Measurements from ENCODE around the gene COL5A1. TPM values are rescaled to one million over a fixed set of nuclear protein-coding genes. Genes with fewer than 3 reads are reported as not detected.

The COL5A1 gene
- total RNA-seq, 1 experiment from 2014 or later = 10.1 TPM

DNA sequence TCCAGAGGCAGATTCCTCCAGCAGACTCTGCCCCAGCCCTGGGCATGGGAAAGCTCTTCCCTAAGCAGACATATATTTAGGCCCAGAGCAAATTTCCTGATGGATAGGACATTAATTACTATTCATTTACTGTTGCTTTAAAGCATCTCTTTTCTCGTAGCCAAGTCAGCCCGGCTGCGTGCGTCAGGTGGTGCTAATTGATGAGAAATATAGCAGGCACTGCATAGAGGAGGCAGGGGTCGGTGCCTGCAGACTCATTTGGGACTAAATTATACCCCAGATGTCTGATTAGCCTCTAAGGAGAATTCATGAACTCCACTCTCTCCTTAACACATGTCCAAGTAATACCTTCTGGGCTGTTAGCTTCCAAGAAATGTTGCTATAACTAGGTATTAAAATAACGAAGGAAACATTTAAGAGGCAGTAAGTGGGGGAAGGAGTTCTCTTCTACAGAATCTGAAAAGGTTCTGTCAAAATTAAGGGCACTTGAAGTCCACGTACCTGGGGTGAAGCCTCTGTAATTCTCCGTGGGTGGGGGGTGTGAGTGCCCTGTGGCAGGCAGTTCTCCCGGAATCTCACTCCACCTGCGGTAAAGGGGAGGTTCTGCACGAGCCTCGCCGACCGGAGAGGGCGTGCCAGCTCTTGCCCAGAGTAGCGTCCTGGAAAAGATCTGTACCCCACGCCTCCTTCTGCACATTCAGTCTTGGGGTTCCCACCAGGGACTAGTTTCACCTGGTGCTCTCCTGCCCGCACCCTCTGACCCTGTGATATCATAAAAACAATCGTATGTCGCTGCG, 123.1 kb downstream of the COL5A1 start:
- no peaks in the 10 kb centered on the region for H3K27me3 ChIP-seq (ENCODE audit: control insufficient read depth, insufficient read depth, low read length)
- H3K36me3 ChIP-seq (replicated peaks; ENCODE audit: control insufficient read depth, insufficient read depth, low read length) = no peaks in the 10 kb centered on the region
- H3K4me3 ChIP-seq (ENCODE audit: insufficient read depth, low read depth, low read length) = no peak overlapping the region
- no peak for DNase-seq

DNA sequence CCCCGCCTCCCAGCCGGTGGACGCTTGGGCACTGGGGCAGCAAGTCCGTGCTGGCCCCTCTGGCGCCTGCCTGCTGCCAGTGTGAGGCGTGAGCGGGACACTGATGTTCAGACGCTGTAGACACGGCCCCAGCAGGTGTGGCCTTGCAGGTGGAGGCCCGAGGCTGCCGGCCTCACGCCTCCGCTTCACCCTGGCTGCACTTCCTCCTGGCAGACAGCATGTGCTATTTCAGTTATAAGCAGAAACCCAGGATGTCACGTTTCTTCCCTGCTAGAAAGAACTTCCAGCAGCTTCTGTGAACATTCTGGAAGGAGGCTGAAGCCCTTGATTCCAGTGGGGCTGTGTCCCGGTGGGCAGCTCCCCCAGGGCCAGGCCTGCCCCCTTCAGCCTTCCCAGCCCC, 124.2 kb downstream of the COL5A1 start:
- DNase-seq = no peak
- H3K36me3 ChIP-seq (replicated peaks; ENCODE audit: control insufficient read depth, insufficient read depth, low read length) = no peaks in the 10 kb centered on the region
- no peak overlapping the region for H3K4me3 ChIP-seq (ENCODE audit: insufficient read depth, low read depth, low read length)
- H3K27me3 ChIP-seq (ENCODE audit: control insufficient read depth, insufficient read depth, low read length) = no peaks in the 10 kb centered on the region

DNA sequence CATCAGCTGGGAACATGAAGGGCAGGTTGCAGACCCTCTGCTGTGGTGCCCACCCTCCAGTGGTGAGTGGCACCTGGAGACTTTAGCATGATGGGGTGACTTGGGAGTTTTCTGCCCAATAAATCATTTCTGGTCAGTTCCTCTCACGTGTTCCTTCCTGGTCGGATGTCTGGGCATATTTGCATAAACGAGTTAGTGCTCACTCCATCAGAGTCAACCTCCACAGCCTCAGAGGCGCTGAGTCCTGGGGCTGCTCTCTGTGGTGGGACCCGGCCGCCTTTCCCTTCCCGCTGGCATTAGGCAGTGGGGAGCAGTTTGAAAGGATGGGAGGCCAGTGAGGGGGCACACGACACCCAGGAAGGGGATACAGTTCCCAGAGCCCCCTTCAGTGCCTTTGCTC, 125.0 kb downstream of the COL5A1 start:
- no peak for DNase-seq
- Histone ChIP-seq H3K36me3 (replicated peaks; ENCODE audit: control insufficient read depth, insufficient read depth, low read length) (no peaks in the 10 kb centered on the region), H3K27me3 (ENCODE audit: control insufficient read depth, insufficient read depth, low read length) (no peaks in the 10 kb centered on the region), H3K4me3 (ENCODE audit: insufficient read depth, low read depth, low read length) (no peak overlapping the region)

DNA sequence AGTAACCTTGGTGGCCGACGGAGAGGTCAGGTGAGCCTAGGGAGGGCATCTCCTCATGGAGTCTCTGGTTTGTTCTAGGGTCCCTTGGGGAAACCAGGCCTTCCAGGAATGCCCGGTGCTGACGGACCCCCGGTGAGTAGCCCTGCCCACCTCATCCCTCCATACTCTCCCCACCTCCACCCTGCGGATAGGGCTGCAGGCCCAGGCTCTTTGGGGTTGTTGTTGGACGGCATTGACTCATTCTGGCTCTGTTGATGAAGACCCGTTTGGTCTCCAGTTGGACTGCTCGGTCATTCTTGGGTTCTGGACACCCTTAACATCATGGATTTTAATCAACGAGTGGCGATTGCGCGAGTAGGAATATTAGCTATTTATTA, 126.7 kb downstream of the COL5A1 start:
- H3K36me3 ChIP-seq (replicated peaks; ENCODE audit: control insufficient read depth, insufficient read depth, low read length) = no peaks in the 10 kb centered on the region
- no peak for DNase-seq

DNA sequence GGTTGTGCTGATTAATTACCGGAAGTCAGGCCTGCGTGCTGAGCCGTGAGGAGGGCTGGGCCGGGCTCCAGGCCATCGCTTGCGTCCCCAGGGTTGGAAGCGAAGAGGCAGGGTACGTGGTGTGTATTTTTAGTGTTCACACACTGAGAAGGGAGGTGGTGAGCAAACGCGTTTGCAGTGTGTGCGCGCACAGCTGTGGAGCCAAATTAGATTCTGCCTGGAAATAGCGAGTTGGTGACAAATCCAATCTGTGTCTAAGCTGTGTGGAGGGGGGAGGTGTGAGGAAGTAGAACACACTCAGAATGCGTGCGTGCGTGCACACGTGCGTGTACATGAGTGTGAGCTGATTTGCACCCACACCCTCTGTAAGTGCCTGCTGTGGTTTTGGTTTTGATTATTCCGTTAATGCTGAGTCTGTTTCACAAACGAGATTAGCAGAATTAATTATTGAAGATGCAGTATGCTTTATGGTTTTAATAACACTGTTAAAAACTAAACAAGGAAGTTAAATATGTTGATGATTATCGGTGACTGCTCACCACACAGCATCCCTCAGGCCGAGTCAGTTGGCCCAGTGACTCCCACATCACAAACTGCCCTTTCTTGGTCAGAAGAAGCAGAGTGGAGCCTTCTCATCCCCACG, 127.2 kb downstream of the COL5A1 start:
- H3K27me3 ChIP-seq (ENCODE audit: control insufficient read depth, insufficient read depth, low read length) = no peaks in the 10 kb centered on the region
- H3K4me3 ChIP-seq (ENCODE audit: insufficient read depth, low read depth, low read length) = no peak overlapping the region
- no peak for DNase-seq
- H3K36me3 ChIP-seq (replicated peaks; ENCODE audit: control insufficient read depth, insufficient read depth, low read length) = no peaks in the 10 kb centered on the region

More for the DNA sequence above, 126.7 kb downstream of the COL5A1 start:
- no peak overlapping the region for H3K4me3 ChIP-seq (ENCODE audit: insufficient read depth, low read depth, low read length)
- H3K27me3 ChIP-seq (ENCODE audit: control insufficient read depth, insufficient read depth, low read length) = no peaks in the 10 kb centered on the region

DNA sequence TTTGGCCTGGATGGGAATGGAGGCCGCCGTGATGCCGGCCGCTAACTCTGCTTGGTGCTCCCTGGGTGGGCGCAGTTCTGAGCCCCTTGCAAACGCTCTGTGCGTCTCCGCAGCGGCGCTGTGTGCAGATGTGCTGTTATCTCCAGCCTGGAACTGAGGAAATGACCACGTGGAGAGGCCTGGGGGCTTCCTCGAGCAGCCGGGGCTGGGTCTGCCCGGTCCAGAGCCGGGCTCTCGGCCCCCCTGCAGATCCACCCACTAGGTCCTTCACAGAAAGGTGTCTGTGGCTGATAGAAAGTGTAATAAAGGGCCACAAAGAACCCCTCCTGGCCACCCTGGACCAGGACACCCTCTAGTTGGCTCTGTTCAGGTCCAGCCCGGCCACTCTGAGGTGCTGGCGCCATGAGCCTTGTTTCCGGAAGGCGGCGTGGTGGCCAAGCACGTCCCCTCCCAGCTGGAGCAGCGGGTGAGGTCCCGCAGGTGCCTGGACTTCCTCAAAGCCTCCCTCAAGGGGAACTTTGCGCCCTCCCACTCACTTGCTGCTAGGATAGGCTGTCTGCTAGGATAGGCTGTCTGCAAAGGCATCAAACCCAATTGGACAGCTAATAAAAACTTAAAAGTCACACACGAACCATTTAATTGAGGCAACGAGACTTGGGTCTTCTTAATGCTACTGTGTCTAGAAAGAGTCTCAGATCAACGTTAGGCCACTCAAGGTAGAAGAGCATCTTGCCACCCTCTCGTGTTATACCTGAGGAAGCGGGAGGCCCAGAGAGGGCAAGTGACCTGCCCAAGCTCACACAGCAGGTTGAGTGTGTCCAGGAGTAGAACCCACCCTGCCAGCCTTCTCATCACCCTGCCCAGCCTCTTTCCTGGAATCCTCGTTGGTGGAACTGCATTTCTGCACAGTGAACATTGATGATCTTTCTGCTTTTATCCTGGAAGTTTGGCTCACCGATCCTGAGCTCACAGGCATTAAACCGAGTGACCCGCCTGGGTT, 129.7 kb downstream of the COL5A1 start:
- DNase-seq = no peak
- no peak overlapping the region for H3K4me3 ChIP-seq (ENCODE audit: insufficient read depth, low read depth, low read length)
- H3K36me3 ChIP-seq (replicated peaks; ENCODE audit: control insufficient read depth, insufficient read depth, low read length) = no peaks in the 10 kb centered on the region
- no peaks in the 10 kb centered on the region for H3K27me3 ChIP-seq (ENCODE audit: control insufficient read depth, insufficient read depth, low read length)

DNA sequence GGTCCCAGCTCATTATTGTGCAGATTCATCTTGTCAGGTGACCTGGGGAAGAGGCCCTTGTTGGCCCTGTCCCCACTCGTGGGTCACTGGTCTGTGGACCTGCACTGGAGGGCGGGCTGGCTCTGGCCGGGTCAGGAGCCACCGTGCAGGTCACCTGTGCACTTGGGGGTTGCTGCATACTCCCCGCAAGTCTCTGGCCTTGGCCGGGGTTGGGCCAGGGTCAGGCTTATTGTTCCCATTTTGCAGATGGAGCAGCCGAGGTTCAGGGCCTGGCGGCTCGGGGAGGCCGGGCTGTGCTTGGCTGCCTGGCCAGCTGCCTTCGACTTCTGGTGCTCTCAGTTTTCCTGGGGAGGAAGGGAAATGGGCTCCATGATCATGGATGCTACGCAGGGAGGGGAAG, 130.7 kb downstream of the COL5A1 start:
- Histone ChIP-seq H3K27me3 (ENCODE audit: control insufficient read depth, insufficient read depth, low read length) (no peaks in the 10 kb centered on the region), H3K4me3 (ENCODE audit: insufficient read depth, low read depth, low read length) (no peak overlapping the region), H3K36me3 (replicated peaks; ENCODE audit: control insufficient read depth, insufficient read depth, low read length) (no peaks in the 10 kb centered on the region)
- no peak for DNase-seq

DNA sequence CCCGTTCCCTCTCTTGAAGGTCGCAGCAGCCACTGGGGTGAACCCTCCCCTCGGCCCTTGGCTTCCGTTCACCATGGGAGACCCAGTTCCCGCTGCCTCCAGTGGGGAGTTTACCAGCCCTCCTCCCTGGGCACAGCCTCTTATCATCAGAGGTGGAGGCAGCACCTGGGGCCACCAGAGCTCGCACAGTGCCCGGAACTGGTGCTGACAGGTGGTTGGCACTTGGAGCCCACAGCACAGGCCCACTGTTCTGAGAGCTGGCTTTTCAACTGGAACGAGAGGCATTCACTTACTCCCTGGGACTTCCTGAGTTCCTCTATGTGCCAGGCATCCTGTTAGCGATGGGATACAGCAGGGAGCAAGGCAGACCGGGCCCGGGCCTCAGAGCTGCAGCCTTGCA, 132.2 kb downstream of the COL5A1 start:
- H3K27me3 ChIP-seq (ENCODE audit: control insufficient read depth, insufficient read depth, low read length) = no peaks in the 10 kb centered on the region
- no peaks in the 10 kb centered on the region for H3K36me3 ChIP-seq (replicated peaks; ENCODE audit: control insufficient read depth, insufficient read depth, low read length)
- DNase-seq = no peak
- no peak overlapping the region for H3K4me3 ChIP-seq (ENCODE audit: insufficient read depth, low read depth, low read length)

DNA sequence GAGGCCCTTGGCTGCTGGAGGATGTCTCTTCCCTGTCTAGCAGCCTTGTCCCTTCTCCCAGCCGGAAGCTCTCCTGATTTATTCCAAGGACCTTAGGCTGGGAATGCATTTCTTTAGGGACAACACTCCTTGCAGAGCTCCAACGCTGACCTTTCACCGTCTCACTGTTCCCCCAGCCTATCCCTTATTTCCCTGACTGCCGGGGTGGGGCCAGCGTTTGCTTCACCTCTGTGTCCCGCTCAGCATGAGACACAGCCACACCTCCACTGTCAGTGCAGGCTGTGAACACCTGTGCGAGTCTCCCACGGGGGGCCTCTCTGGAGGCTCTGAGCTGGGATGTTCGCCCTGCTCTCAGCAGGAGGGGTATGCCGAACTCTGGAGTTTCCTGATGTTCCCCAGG, 132.8 kb downstream of the COL5A1 start:
- DNase-seq = no peak
- Histone ChIP-seq H3K36me3 (replicated peaks; ENCODE audit: control insufficient read depth, insufficient read depth, low read length) (no peaks in the 10 kb centered on the region), H3K27me3 (ENCODE audit: control insufficient read depth, insufficient read depth, low read length) (no peaks in the 10 kb centered on the region)

DNA sequence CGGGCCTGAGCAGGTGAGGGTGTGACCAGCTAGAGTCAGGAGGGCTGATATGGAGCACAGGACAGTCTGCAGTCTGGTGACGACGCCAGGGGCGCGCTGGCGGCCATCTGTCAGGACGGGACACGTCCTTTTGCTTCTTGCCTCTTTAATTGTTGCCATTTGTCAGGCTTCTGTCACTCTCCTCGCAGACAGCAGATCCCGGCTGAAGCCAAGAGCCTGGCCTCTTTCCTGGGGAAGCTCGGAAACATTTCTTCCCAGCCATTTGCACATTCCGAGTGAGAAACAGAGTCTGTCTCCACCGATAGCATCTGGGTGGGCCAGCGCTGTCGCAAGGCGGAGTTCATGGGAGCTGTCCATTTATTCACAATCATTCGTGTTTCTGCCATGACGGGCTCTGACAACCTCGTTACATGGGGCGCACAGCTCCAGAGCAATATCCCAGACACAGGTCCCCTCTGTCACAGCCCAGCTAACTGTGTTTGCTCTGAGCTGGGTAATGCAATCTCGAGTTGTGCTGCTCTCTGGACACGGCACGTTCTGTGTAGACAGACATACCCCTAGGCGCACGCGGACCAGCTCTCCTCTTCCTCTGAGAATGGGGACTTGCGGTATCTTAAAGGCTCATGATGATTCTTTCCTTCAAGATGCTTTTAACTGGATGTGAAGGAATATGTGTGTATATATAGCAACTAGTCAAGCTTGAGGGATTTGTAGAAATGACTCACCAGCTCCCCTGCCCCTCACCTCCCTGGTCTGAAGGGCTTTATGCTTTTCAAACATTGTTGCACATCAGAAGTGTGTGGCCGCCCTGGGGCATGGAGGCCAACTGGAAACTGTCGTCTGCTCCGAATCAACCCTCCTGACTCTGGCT, 133.7 kb downstream of the COL5A1 start:
- no peak overlapping the region for H3K4me3 ChIP-seq (ENCODE audit: insufficient read depth, low read depth, low read length)

More for the DNA sequence above, 132.8 kb downstream of the COL5A1 start:
- H3K4me3 ChIP-seq (ENCODE audit: insufficient read depth, low read depth, low read length) = no peak overlapping the region

DNA sequence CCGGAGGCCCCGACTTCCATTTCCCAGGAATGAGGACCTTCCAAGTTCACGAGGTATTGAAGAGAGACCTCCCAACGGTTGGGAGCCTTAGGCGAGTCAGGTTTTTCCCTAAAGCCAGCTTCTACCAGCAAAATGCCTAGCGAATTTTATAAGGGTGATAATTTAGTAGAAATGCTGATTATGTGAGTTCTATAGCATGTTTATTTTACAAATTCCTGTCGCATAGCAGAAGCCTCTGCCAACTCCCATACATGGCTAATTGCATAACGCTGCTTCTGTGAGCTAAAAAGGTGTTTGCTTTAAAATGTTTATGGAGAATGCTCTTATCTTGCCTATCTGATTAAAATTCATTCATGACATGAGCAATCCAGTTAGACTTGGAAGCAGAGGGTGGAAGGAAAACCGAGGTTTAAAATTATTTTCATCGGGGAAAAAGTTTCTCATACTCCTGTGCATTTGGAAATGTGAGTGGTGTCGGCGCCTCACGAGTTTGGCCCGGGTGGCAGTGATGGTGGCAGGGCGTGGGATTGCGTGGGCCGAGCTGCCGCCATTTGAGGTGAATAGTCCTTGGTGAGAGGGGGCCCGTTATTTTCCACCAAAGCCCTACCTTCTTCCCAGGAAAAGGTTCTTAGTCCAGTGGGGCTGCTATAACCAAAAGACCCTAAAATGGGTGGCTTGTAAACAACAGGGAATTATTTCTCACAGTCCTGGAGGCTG, 134.6 kb downstream of the COL5A1 start:
- Histone ChIP-seq H3K36me3 (replicated peaks; ENCODE audit: control insufficient read depth, insufficient read depth, low read length) (no peaks in the 10 kb centered on the region), H3K4me3 (ENCODE audit: insufficient read depth, low read depth, low read length) (no peak overlapping the region), H3K27me3 (ENCODE audit: control insufficient read depth, insufficient read depth, low read length) (no peaks in the 10 kb centered on the region)
- DNase-seq = no peak

More for the DNA sequence above, 133.7 kb downstream of the COL5A1 start:
- no peaks in the 10 kb centered on the region for H3K36me3 ChIP-seq (replicated peaks; ENCODE audit: control insufficient read depth, insufficient read depth, low read length)
- no peaks in the 10 kb centered on the region for H3K27me3 ChIP-seq (ENCODE audit: control insufficient read depth, insufficient read depth, low read length)
- DNase-seq = no peak

DNA sequence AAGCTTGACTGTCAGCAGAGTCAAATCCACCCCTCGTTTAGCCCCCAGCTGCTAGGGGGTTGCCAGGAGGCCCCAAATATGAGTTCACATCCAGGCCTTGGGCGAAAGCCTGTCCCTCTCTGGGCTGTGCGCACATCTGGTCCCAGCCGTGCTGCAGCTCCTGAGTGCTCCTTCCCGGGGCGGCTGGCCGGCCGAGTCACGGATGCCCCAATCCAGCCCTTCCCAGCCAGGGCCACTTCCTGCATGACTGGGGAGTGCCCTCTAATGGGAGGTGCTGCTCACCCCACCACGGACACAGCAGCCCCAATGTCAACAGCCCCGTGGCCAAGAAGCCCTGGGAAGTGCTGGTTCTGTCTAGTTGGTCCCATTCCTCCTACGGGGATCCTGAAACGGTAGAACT, 135.6 kb downstream of the COL5A1 start:
- Histone ChIP-seq H3K27me3 (ENCODE audit: control insufficient read depth, insufficient read depth, low read length) (no peaks in the 10 kb centered on the region), H3K4me3 (ENCODE audit: insufficient read depth, low read depth, low read length) (no peak overlapping the region), H3K36me3 (replicated peaks; ENCODE audit: control insufficient read depth, insufficient read depth, low read length) (no peaks in the 10 kb centered on the region)
- DNase-seq = no peak

DNA sequence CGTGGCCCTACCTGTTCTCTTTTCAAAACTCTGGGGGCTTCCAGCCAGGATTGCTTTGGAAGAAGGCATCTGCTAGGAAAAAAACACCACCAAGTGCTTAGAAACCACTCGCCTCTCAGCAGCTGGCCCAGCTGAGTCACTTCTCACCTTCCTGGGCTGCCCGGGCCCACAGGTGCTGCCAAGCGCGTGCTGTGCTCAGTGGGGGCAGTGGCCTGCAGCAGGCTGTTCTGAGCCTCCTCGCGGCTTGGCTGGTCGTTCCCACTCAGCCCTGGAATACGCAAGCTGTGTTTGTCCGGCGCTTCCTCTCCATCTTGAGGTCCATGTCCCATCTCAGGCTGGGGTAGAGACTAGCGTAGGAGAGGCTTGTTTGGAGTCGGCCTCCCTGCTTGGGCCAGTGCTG, 136.6 kb downstream of the COL5A1 start:
- no peaks in the 10 kb centered on the region for H3K36me3 ChIP-seq (replicated peaks; ENCODE audit: control insufficient read depth, insufficient read depth, low read length)
- DNase-seq = no peak
- H3K4me3 ChIP-seq (ENCODE audit: insufficient read depth, low read depth, low read length) = no peak overlapping the region
- H3K27me3 ChIP-seq (ENCODE audit: control insufficient read depth, insufficient read depth, low read length) = no peaks in the 10 kb centered on the region
